ENCODE measurements around the gene GRIP2.

The GRIP2 gene

GRCh38 chr3:14475621-14476020, 64.5 kb downstream of the GRIP2 start:
- no peak overlapping the region for H3K4me3 ChIP-seq (ENCODE audit: low read length)
- no peak for DNase-seq (ENCODE audit: low read depth)
- TF ChIP-seq, protein P1, sequence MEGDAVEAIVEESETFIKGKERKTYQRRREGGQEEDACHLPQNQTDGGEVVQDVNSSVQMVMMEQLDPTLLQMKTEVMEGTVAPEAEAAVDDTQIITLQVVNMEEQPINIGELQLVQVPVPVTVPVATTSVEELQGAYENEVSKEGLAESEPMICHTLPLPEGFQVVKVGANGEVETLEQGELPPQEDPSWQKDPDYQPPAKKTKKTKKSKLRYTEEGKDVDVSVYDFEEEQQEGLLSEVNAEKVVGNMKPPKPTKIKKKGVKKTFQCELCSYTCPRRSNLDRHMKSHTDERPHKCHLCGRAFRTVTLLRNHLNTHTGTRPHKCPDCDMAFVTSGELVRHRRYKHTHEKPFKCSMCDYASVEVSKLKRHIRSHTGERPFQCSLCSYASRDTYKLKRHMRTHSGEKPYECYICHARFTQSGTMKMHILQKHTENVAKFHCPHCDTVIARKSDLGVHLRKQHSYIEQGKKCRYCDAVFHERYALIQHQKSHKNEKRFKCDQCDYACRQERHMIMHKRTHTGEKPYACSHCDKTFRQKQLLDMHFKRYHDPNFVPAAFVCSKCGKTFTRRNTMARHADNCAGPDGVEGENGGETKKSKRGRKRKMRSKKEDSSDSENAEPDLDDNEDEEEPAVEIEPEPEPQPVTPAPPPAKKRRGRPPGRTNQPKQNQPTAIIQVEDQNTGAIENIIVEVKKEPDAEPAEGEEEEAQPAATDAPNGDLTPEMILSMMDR (IDR thresholded peaks at IDR 0.05; ENCODE audit: insufficient read depth, low read depth, low read length, missing control alignments): no peak

DNA sequence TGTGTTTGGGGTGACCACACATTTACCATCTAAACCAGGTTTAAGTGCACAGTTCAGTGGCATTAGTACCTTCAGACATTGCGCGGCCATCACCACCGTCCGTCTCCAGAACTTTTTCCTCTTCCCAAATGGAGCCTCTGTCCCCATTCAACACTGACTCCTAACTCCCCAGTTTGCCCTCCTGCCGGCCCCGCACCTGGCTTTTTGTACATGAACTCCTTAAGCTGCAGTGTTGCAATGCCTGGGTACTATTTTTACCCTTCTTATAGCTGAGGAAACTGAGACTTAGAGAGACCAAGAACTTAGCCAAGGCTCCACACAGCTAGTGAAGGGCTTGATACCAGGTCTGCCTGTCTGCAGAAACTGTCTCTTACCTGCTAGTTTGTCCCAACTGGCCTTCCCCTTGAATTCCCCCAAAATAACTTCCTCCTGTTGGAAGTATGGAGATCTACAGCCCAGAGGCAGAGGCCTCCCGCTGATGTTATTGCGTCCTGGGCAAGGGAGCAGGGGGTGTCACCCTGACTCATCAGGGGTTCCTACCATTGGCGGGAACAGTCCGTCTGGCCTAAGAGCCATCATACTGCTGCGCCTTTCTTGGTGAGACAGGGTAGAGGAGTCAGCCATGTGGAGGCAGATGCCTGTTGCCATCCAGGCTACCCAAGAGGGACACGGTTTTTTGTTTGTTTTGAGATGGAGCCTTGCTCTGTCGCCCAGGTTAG, 65.6 kb downstream of the GRIP2 start:
- TF ChIP-seq, protein P1 (IDR thresholded peaks at IDR 0.05; ENCODE audit: insufficient read depth, low read depth, low read length, missing control alignments): no peak
- H3K4me3 ChIP-seq (ENCODE audit: low read length): no peak overlapping the region
- no peak for DNase-seq (ENCODE audit: low read depth)

DNA sequence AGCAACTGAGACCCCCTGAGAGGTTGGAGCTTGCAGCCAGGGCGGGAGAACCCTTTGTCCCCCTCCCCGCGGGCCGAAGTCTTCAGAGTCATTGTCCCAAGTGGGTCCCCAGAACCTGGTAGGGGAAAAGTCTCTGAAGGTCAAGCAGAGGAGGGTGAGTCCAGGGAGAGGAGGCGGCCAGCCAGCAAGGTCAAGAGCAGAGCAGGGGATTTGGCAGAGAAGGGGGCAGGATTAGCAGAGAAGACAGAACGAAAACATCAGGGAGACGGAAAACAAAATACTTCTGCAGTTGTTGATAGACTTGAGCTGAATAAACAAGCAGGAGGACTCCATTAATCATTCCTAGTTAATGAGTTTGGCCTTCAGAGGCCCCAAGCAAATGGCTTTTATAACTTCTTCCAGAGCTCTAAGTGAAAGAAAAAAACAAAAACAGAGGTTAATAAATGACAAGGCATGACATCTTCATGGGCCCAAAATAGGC, 66.7 kb downstream of the GRIP2 start:
- TF ChIP-seq, protein P1 (IDR thresholded peaks at IDR 0.05; ENCODE audit: insufficient read depth, low read depth, low read length, missing control alignments): no peak
- H3K4me3 ChIP-seq (ENCODE audit: low read length): no peak overlapping the region
- DNase-seq (ENCODE audit: low read depth): no peak

- no peak overlapping the region for H3K4me3 ChIP-seq (ENCODE audit: low read length)
- peak; percentile 84 for DNase-seq (ENCODE audit: low read depth)
- TF ChIP-seq, protein P1 (IDR thresholded peaks at IDR 0.05; ENCODE audit: insufficient read depth, low read depth, low read length, missing control alignments): no peak
These were observed 67.4 kb downstream of the GRIP2 start for GRCh38 chr3:14472471-14473351.

- no peak overlapping the region for H3K4me3 ChIP-seq (ENCODE audit: low read length)
These were observed 68.5 kb downstream of the GRIP2 start for GRCh38 chr3:14471690-14472089.

DNA sequence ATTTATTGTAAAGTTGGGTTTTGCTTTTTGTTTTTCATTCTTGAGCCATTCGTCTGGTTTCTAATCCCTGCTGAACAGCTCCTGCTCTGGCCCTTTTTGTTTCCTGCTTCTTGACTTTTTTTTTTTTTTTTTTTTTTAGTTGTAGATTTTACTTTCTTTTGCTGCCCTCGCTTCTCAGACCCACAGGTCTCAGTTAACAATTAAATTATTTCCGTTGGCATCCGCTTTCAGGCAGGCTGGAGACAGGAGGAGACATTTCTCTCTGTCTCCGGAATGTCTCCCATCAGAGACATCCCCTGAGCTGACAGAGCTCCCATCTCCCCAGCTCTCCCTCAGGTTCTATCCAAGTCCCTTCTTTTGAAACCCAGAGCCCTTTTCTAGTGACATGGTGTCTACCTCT, 69.1 kb downstream of the GRIP2 start:
- no peak overlapping the region for H3K4me3 ChIP-seq (ENCODE audit: low read length)
- DNase-seq (ENCODE audit: low read depth): no peak
- TF ChIP-seq, protein P1 (IDR thresholded peaks at IDR 0.05; ENCODE audit: insufficient read depth, low read depth, low read length, missing control alignments): no peak

More at GRCh38 chr3:14471690-14472089, 68.5 kb downstream of the GRIP2 start:
- TF ChIP-seq, protein P1 (IDR thresholded peaks at IDR 0.05; ENCODE audit: insufficient read depth, low read depth, low read length, missing control alignments): no peak
- no peak for DNase-seq (ENCODE audit: low read depth)
